ENCODE data around the gene CCDC183. TPM values are rescaled to one million over a fixed set of nuclear protein-coding genes. Genes with fewer than 3 reads are reported as not detected.

CCDC183 gene
- total RNA-seq, 8 experiments from 2014 or later: 0.61 to 3.3 (median 2.5) TPM

DNA sequence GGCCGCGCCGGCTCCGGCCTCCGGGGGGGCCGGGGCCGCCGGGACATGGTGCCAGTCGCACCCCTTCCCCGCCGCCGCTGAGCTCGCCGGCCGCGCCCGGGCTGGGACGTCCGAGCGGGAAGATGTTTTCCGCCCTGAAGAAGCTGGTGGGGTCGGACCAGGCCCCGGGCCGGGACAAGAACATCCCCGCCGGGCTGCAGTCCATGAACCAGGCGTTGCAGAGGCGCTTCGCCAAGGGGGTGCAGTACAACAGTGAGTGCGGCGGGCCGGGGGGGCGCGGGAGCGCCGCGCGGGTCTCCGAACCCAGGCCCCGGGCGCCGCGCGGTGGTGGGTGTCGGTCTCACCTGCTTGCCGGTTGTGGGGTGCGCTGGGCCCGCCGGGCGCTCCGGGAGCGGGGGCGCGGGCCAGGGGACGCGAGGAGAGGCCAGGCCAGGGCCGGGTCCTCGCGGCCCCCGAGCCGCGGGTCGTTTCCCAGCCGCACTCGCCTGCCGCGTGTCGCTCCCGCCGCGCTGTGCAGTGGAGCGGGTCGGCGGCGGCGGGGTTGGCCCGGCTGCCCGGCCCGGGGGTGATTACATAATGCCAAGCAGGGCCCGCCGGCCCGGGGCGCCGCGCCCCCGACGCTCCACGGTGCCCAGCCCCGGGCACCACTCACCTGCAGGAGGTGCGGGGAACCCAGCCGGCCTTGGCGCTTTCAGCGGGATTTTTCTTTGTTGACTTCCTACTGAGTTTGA is 12.1 kb downstream of the CCDC183 start:
- ATAC-seq (replicated peaks in 6 of 8): peak; percentile 35 to 65 (median 52)

DNA sequence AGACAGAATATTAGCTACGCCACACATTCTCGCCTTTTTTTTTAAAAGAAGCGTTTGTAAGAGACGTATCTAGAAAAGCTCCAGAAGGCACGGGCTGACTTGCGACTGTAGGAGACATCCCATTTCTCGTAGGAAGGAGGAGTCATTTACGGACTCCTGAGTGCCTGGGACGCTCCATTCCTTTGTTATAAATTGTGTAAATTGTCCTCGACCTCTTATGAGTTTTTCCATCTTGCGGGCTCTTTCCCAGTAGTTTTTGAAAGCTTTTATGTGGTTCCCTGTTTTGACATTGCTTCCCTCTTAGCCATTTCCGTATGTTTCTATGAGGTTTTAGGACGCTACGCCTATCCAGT is 12.6 kb downstream of the CCDC183 start:
- peak in 3 of 8 experiments; percentile 7 to 29 (median 11) for ATAC-seq (replicated peaks in 6 of 8)
- in situ Hi-C loops (cut with MboI; ENCODE audit: low pct_unique_long_range_greater_than_20kb in 2 of 9, low sequenced_read_pairs in 9 of 9, unreplicated experiment in 9 of 9): no loop called here
- peaks cover 21 to 22% of the 10 kb centered on the region in 2 donors for H3K4me1 ChIP-seq (replicated peaks in 1 of 2)
- H3K4me3 ChIP-seq: peak overlapping the region; percentile 56 to 98 (median 91)
- 0 to 10% (median 1%) methylated on average over 1 to 14 of the region's 14 CpGs; no CpG with 5 or more reads in 2 of the 10 experiments for WGBS, 10 experiments
- no peak overlapping the region for H3K27ac ChIP-seq

More for the DNA sequence above, 12.1 kb downstream of the CCDC183 start:
- in situ Hi-C loops (cut with MboI; ENCODE audit: low pct_unique_long_range_greater_than_20kb in 2 of 9, low sequenced_read_pairs in 9 of 9, unreplicated experiment in 9 of 9): no loop called here
- H3K4me1 ChIP-seq (replicated peaks in 1 of 2): peaks cover 21 to 22% of the 10 kb centered on the region in 2 donors
- peak overlapping the region; percentile 56 to 98 (median 91) for H3K4me3 ChIP-seq
- H3K27ac ChIP-seq: peak overlapping the region; percentile 76 to 86
- 0% methylated on average over 1 to 4 of the region's 93 CpGs; no CpG with 5 or more reads in 6 of the 10 experiments for WGBS, 10 experiments

DNA sequence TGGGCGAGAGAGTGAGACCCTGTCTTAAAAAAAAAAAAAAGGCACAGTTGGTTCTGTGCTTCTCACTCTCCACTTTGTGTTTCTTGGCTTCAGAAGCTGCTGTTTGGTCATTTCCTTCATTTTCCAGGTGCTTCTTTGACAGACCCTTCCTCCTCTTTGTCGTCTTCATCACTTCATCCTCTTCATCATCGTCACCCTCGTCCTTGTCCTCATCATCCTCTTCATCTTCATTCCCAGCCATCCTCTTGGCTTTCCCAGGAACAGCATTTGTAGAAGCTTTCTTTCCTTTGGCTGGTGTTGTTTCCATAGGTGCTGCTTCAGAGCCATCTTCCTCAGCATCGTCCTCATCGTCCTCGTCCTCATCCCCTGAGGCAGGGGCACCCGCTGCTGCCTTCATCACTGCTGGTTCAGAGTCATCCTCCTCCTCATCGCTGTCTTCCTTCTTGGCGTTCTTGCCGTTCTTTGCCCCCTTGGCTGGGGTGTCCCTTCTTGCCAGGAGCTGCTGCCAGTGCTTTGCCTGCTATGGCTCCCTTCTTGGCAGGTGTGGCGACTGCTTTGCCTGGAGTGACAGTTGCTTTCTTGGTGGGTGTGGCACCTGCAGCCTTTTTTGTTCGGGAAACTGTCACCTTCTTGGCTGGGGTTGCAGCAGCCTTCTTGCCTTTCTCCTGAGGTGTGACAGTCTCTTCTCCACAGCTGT is 18.7 kb downstream of the CCDC183 start:
- no peak overlapping the region for H3K27ac ChIP-seq
- peaks cover 4 to 6% of the 10 kb centered on the region in 2 donors for H3K4me1 ChIP-seq (replicated peaks in 1 of 2)
- in situ Hi-C loops (cut with MboI; ENCODE audit: low pct_unique_long_range_greater_than_20kb in 2 of 9, low sequenced_read_pairs in 9 of 9, unreplicated experiment in 9 of 9): no loop called here
- ATAC-seq (replicated peaks in 6 of 8): no peak
- H3K4me3 ChIP-seq: no peak overlapping the region
- WGBS, 10 experiments: 94 to 100% (median 97%) methylated on average over 4 to 13 of the region's 13 CpGs; no CpG with 5 or more reads in 2 of the 10 experiments

DNA sequence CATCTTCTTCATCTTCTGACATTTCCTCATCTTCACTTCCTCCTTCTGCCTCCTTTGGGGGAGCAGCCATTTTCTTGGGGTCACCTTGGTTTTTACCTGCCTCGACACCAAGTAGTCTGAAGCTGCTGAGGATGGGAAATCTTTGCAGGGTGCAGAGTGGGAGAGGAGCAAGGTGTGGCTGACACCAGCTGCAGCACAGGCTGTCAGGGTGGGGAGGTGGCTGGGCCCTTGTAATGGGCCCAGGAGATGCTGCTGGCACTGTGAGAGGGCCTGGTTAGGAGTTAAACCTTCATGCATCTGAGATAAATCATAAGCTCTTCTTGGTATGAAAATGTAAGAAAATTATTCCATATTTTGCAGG is 19.3 kb downstream of the CCDC183 start:
- no peak for ATAC-seq (replicated peaks in 6 of 8)
- Histone ChIP-seq H3K4me3 (no peak overlapping the region), H3K4me1 (replicated peaks in 1 of 2) (peaks cover 0 to 2% of the 10 kb centered on the region in 2 donors), H3K27ac (no peak overlapping the region)
- WGBS, 10 experiments: 0% methylated on average over 1 of the region's 1 CpG; no CpG with 5 or more reads in 9 of the 10 experiments
- in situ Hi-C loops (cut with MboI; ENCODE audit: low pct_unique_long_range_greater_than_20kb in 2 of 9, low sequenced_read_pairs in 9 of 9, unreplicated experiment in 9 of 9): no loop called here

DNA sequence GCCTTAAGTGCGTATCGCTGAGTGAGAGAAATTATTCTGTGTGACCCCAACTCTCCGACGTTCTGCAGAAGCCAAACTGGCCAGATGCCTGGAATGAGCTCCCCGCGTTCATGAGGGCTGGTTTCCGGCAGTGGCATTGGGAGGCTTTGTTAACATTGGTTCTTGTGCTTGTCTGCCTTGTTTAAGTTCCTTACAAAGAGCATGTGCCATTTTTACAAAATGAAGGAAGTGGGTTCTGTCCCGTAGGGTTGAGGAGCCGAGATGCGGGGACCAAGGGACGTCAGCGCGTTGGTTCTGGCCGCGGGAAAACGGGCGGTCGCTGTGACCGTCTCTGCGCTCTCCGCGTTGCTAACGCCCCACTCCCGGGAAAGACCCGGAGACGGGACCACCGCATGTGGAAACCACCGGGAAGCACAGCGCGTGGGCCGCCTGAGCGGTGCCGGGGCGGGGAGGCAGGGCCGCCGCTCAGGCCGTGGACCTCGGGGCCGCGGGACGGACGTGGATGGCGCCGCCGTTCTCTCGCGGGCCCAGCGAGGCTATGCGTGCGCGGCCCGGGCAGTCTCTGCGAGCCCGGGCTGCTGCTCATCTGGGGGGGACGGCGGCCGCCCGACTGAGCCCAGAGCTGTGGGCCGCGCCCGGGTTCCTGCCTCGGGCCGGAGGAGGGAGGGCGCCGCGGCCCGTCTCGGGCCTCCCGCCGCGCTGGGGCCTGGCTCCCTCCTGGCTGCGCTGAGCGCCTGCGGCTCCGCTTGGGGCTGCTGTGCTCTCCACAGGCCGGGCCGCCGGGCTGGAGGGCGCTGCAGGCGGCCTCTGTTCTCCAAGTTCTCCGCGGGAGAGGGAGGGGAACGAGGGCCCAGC is 25.1 kb downstream of the CCDC183 start:
- 44 to 100% (median 64%) methylated on average over 2 to 30 of the region's 83 CpGs; no CpG with 5 or more reads in 2 of the 10 experiments for WGBS, 10 experiments
- in situ Hi-C loops (cut with MboI; ENCODE audit: low pct_unique_long_range_greater_than_20kb in 2 of 9, low sequenced_read_pairs in 9 of 9, unreplicated experiment in 9 of 9): no loop called here
- ATAC-seq (replicated peaks in 6 of 8): peak in 6 of 8 experiments; percentile 60 to 85 (median 62)
- peaks cover 4 to 5% of the 10 kb centered on the region in 2 donors for H3K4me1 ChIP-seq (replicated peaks in 1 of 2)
- H3K27ac ChIP-seq: no peak overlapping the region
- H3K4me3 ChIP-seq: no peak overlapping the region

DNA sequence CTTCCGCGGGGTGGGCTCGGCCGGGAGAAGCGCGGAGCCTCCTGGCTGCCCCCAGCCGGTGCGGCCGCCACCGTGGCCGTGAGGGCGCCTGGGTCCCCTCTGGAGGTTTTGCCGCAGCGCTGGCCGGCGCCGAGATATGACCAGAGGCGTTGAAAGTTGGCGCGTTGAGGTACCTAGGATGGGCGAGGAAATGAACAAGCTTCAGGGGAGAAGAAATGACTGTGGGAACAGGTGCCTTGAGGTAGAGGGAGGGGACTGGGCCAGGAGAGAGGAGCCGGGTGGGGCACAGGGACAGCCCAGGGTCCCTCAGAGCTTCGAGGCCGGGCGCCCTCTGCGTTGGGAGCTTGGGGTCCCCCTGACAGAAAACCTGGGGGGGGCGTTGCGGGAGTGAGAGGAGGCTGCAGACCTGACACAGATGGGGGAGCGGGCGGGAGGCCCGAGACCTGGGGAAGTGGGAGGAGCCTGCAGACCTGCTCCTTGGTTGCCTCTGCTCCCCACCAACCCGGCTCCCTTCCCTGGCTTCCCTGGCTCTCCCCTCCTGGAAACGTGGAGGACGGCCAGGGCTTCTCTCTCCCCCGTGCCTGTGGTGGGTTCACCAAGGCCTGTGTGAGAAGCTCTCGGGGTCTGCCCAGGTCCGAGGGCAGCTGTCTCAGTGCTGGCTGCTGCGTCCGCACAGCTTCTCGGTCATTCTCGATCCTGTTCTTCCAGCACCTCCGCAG is 25.8 kb downstream of the CCDC183 start:
- WGBS, 10 experiments: 68% methylated on average over 4 of the region's 42 CpGs; no CpG with 5 or more reads in 9 of the 10 experiments
- ATAC-seq (replicated peaks in 6 of 8): peak in 4 of 8 experiments; percentile 10 to 13 (median 12)
- in situ Hi-C loops (cut with MboI; ENCODE audit: low pct_unique_long_range_greater_than_20kb in 2 of 9, low sequenced_read_pairs in 9 of 9, unreplicated experiment in 9 of 9): no loop called here
- Histone ChIP-seq H3K4me3 (no peak overlapping the region), H3K4me1 (replicated peaks in 1 of 2) (peaks cover 4 to 5% of the 10 kb centered on the region in 2 donors), H3K27ac (no peak overlapping the region)

DNA sequence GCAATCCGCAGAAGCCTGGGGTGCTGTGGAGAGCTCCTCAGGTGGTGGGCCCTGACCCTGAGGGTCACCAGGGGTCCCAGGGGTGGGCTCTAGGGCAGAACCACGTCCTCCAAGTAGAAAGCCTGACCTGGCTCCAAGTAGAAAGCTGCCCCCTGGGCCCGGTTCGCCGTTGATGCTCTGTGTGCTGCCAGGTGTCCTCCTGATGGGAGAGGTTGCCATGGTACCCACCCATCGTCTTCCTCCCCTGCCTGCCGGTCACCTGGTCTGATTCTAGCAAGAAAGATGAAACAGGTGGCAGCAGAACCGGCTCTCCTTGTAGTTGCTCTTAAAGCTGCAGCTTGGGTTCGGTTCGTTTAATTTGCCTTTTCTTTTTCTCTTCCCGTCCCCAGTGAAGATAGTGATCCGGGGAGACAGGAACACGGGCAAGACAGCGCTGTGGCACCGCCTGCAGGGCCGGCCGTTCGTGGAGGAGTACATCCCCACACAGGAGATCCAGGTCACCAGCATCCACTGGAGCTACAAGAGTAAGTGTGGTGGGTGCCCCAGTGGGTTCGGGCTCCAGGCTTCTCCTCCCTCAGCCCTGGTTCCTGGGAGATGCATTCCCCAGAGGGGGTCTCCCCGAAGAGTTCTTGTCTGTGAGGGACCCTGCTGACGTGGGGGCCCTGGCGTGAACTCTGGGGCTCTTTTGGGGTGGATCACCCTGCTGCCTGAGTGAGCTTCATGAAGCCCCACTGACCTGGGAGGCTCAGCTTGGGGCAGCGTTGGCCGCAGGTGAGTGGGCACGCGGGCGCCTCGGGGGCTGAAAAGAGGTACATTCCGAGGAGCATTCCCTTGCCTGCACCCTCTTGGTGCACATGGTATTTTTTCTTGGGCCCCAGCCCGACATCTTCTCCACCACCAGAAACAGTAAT is 27.3 kb downstream of the CCDC183 start:
- 80 to 94% (median 91%) methylated on average over 2 to 11 of the region's 30 CpGs; no CpG with 5 or more reads in 6 of the 10 experiments for WGBS, 10 experiments

DNA sequence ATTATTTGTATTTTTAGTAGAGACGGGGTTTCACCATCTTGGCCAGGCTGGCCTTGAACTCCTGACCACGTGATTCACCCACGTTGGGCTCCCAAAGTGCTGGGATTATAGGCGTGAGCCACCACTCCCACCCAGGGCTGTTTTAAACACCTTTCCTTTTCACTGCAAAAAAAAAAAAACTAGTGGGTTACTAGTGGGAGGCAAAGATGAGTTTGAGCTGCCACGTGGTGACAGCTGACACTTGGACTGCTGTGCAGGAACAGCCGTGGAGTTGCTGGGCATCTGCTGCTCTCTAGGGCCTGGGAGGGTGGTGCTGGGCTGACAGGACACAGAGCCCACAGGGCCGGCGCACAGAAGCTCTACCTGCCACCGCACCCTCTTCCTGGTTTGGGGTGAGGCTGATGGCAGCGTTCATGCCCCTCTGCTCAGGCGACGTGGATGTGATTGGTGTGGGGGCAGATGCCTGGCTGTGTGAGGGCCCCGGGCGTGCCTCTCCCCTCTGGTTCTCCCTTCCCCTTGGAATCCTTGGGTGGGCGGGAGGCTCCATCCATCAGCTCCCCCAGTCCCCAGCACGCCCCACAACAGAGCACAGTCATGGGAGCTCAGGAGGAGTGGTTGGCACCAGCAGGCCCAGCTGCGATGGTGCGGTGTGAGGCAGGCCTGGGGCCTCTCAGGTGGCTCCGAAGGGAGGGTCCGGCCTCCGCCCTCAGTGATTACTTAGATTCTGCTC is 28.5 kb downstream of the CCDC183 start:
- 67 to 100% (median 100%) methylated on average over 1 to 3 of the region's 21 CpGs; no CpG with 5 or more reads in 3 of the 10 experiments for WGBS, 10 experiments
- H3K27ac ChIP-seq: no peak overlapping the region
- in situ Hi-C loops (cut with MboI; ENCODE audit: low pct_unique_long_range_greater_than_20kb in 2 of 9, low sequenced_read_pairs in 9 of 9, unreplicated experiment in 9 of 9): no loop called here

More for the DNA sequence above, 27.3 kb downstream of the CCDC183 start:
- H3K4me1 ChIP-seq (replicated peaks in 1 of 2): peaks cover 4 to 5% of the 10 kb centered on the region in 2 donors
- ATAC-seq (replicated peaks in 6 of 8): no peak
- no peak overlapping the region for H3K27ac ChIP-seq
- H3K4me3 ChIP-seq: no peak overlapping the region
- in situ Hi-C loops (cut with MboI; ENCODE audit: low pct_unique_long_range_greater_than_20kb in 2 of 9, low sequenced_read_pairs in 9 of 9, unreplicated experiment in 9 of 9): no loop called here

DNA sequence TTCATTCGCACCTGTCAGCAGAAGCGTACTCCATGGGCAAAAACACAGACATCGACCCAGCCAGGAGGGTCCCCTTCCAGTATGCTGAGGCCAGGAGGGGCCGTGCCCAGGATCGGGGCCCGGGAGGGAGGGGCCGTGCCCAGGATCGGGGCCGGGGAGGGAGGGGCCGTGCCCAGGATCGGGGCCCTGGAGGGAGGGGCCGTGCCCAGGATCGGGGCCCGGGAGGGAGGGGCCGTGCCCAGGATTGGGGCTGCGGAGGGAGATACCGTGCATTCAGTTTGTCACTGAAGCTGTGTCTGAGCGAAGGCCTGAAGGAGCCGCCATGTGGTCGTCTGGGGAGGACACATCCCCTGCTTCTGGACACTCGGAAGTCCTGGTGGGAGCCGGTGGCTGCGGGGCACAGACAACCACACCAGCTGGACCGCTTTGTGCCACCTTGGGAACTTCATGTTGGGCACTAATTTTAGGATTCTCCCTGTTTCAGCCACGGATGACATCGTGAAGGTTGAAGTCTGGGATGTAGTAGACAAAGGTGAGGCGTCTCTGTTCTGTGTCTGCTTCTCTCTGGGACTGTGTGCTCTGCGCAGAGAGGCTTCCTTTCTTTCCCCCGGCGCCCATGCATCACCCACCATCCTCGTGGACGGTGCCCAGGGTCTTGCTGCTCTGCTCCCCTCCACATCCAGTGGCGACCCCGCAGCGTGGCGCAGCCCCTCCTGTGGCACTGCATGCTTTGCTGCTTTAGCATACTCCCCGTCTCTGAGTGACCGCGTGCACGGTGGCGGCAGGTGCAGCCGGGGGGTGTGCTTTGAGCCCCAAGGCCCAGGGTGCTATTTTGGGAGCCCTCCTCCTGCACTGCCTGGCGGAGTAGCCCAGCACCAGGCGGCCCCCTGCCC is 29.4 kb downstream of the CCDC183 start:
- WGBS, 10 experiments: 85 to 100% (median 93%) methylated on average over 1 to 4 of the region's 44 CpGs; no CpG with 5 or more reads in 7 of the 10 experiments
- Histone ChIP-seq H3K4me3 (no peak overlapping the region), H3K4me1 (replicated peaks in 1 of 2) (peaks cover 4 to 5% of the 10 kb centered on the region in 2 donors), H3K27ac (no peak overlapping the region)
- in situ Hi-C loops (cut with MboI; ENCODE audit: low pct_unique_long_range_greater_than_20kb in 2 of 9, low sequenced_read_pairs in 9 of 9, unreplicated experiment in 9 of 9): no loop called here
- ATAC-seq (replicated peaks in 6 of 8): no peak

More for the DNA sequence above, 28.5 kb downstream of the CCDC183 start:
- Histone ChIP-seq H3K4me1 (replicated peaks in 1 of 2) (peaks cover 4 to 5% of the 10 kb centered on the region in 2 donors), H3K4me3 (no peak overlapping the region)
- ATAC-seq (replicated peaks in 6 of 8): no peak

DNA sequence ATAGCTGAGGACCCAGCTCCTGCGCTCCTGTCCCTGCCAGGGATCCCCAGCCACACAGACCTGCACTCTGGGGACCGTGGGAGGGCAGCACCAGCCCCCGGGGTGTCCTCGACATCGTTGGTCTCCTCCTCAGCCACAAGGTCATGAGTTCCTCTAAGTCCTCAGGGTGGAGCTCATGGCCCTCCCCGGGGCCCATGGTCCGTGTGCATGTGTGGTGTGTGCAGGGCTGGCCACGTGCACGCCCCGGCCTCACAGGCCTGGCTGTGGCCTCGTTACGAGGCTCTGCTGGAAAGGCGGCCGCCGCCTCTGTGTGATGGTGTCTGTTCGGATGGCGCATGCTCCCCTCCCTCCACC is 30.0 kb downstream of the CCDC183 start:
- WGBS, 10 experiments: 100% methylated on average over 2 of the region's 17 CpGs; no CpG with 5 or more reads in 9 of the 10 experiments
- H3K27ac ChIP-seq: no peak overlapping the region
- H3K4me3 ChIP-seq: no peak overlapping the region
- peaks cover under 1 to 1% of the 10 kb centered on the region in 2 donors for H3K4me1 ChIP-seq (replicated peaks in 1 of 2)
- in situ Hi-C loops (cut with MboI; ENCODE audit: low pct_unique_long_range_greater_than_20kb in 2 of 9, low sequenced_read_pairs in 9 of 9, unreplicated experiment in 9 of 9): no loop called here
- ATAC-seq (replicated peaks in 6 of 8): no peak
